Type B pancreatic cell (in vitro differentiated cells): ENCODE data around the gene DHRS9. TPM values are rescaled to one million over a fixed set of nuclear protein-coding genes. Genes with fewer than 3 reads are reported as not detected.
A peak's percentile ranks its signal among the peaks of the same experiment; 100 is the strongest.

Source experiments
- DNase-seq: peaks from one replicate; pipeline ENCODE4 v3.0.0; 2021; ENCODE audit warnings: mixed read lengths; ENCODE audit not compliant: unreplicated experiment; ENCODE audit errors: extremely low spot score
- H3K27ac Mint-ChIP-seq: 2 replicates; pipeline ENCODE4 v1.8.0; 2021; ENCODE audit warnings: mild to moderate bottlenecking, mixed read lengths
- H3K27me3 Mint-ChIP-seq: 2 replicates; pipeline ENCODE4 v1.8.0; 2021; ENCODE audit warnings: mixed read lengths
- H3K36me3 Mint-ChIP-seq: 2 replicates; pipeline ENCODE4 v1.8.0; 2021; ENCODE audit warnings: mixed read lengths
- H3K4me1 Mint-ChIP-seq: one replicate; pipeline ENCODE4 v1.8.0; 2021; ENCODE audit warnings: mixed read lengths; ENCODE audit not compliant: unreplicated experiment
- H3K4me3 Mint-ChIP-seq: 2 replicates; pipeline ENCODE4 v1.8.0; 2021; ENCODE audit warnings: mild to moderate bottlenecking, mixed read lengths
- H3K9me3 Mint-ChIP-seq: 2 replicates; pipeline ENCODE4 v1.8.0; 2021; ENCODE audit warnings: mixed read lengths
- total RNA-seq: library from RNA; stranded (reverse); gene quantifications from 2 replicates; pipeline ENCODE4 v1.2.1, GENCODE V29; 2021; ENCODE audit warnings: low replicate concordance
- TF ChIP-seq, protein P1 (sequence below): fragments of 200-600 bp; sonication (generic); conservative IDR thresholded peaks from 2 replicates; pipeline ENCODE4 v1.5.0; 2021; ENCODE audit warnings: antibody characterized with exemption, mild to moderate bottlenecking

Gene DHRS9
- total RNA-seq, 1 donor from 2014 or later, result 0.75 TPM

DNA sequence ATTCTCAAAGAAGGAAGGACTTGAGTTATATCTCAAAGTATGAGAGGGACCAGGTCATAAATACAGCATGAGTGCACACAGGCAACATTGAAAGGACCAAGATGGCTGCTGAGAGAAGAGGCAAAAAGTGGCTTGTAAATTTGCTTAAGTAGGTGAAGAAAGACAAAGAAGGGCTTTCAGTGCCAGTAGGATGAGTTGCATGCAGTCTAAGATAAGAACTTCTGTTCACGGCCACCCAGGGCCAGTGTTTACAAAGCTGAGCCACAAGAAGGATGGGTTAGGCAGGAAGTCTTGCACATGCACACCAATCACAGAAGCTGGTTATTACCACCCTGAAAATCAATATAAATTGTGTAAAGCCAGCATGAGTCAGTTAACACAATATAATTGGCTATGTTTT lies 35.1 kb upstream of the DHRS9 start:
- Mint-ChIP-seq H3K4me1 (no peaks in the 10 kb centered on the region), H3K4me3 (no peak overlapping the region), H3K27me3 (no peaks in the 10 kb centered on the region), H3K27ac (no peak overlapping the region), H3K36me3 (no peaks in the 10 kb centered on the region), H3K9me3 (no peaks in the 10 kb centered on the region)
- TF ChIP-seq, protein P1, sequence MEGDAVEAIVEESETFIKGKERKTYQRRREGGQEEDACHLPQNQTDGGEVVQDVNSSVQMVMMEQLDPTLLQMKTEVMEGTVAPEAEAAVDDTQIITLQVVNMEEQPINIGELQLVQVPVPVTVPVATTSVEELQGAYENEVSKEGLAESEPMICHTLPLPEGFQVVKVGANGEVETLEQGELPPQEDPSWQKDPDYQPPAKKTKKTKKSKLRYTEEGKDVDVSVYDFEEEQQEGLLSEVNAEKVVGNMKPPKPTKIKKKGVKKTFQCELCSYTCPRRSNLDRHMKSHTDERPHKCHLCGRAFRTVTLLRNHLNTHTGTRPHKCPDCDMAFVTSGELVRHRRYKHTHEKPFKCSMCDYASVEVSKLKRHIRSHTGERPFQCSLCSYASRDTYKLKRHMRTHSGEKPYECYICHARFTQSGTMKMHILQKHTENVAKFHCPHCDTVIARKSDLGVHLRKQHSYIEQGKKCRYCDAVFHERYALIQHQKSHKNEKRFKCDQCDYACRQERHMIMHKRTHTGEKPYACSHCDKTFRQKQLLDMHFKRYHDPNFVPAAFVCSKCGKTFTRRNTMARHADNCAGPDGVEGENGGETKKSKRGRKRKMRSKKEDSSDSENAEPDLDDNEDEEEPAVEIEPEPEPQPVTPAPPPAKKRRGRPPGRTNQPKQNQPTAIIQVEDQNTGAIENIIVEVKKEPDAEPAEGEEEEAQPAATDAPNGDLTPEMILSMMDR, result no peak
- no peak for DNase-seq

DNA sequence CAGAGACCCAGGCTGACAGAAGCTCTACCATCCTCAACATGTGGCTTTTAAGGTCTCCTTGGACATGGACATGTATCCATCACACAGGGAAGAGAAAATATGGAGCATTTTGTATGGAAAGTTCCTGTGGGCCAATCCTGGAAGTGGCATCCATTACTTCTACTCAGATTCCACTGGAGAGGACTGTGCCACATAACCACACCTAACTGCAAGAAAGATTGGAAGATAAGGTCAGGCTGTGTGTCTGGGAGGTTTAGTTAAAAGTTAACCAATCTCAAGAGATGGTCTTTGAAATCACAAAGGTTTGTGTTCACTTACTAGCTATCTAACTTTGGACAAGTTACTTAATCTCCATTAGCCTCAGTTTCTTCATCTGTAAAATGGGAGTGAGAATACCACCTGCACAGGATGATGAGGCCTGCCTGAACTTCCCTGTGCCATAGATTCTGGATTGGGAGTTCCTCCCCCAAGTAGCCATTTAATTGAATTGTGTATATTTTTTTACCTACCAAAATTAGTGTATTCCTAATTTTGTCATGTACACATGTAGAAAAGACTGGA lies 34.3 kb upstream of the DHRS9 start:
- no peaks in the 10 kb centered on the region for H3K4me1 Mint-ChIP-seq
- TF ChIP-seq, protein P1, result no peak
- H3K27me3 Mint-ChIP-seq, result no peaks in the 10 kb centered on the region
- no peaks in the 10 kb centered on the region for H3K36me3 Mint-ChIP-seq
- H3K9me3 Mint-ChIP-seq, result no peaks in the 10 kb centered on the region
- no peak overlapping the region for H3K27ac Mint-ChIP-seq
- no peak overlapping the region for H3K4me3 Mint-ChIP-seq
- no peak for DNase-seq

DNA sequence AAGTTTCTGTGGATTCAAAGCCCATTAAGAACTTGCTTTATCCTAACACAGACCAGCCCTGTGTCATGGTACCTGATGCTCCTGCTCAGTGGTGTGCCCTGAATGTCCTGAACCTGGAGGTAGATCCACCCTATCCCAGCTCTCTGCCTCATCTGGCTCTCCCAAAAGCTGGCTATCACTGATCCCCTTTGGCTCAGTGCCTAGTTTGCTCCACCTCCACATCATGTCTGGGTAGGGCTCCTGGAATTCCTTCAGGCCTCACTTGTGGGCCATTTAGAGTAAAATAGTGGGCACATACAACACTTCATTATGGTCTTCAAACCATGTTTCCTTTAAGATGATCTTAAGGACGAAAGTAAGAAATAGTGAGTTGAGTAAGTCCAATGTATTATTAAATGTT lies 33.5 kb upstream of the DHRS9 start:
- H3K4me3 Mint-ChIP-seq, result no peak overlapping the region
- H3K27ac Mint-ChIP-seq, result no peak overlapping the region
- TF ChIP-seq, protein P1, result no peak
- DNase-seq, result no peak
- H3K4me1 Mint-ChIP-seq, result no peaks in the 10 kb centered on the region
- no peaks in the 10 kb centered on the region for H3K9me3 Mint-ChIP-seq
- no peaks in the 10 kb centered on the region for H3K27me3 Mint-ChIP-seq
- H3K36me3 Mint-ChIP-seq, result no peaks in the 10 kb centered on the region

DNA sequence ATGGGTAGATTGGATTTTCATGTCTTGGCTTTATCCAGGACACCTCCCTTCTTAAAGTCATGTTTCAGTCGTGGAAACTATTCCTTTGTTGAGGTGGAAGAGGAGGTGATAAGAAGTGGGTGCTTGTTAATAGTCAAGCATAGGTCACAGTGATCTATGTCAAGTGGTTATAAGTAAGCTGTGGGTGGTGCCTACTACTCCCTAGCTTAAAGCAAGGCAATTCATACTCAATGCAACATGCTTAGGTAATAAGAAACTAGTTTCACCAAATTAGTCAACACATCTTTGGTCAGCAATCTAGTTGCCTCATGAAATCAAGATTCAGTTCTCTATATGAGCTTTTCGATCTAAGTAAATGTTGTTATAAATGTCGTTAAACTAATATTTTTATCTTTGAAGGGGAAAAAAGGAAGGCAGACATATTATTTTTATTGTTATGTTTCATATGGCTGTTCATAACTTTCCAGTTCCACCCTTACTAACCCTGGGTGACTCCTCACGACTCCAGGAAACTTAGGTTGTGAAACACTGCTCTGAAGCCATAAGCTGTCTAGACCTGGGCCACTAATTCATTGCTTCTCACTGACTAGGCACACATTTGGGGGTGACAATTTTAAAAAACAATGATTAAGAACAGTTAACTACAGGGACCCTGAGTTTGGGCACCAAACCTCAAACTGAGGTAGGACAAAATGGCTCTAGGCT lies 32.5 kb upstream of the DHRS9 start:
- H3K27ac Mint-ChIP-seq, result no peak overlapping the region
- no peaks in the 10 kb centered on the region for H3K4me1 Mint-ChIP-seq
- no peaks in the 10 kb centered on the region for H3K27me3 Mint-ChIP-seq
- no peaks in the 10 kb centered on the region for H3K9me3 Mint-ChIP-seq
- no peaks in the 10 kb centered on the region for H3K36me3 Mint-ChIP-seq
- H3K4me3 Mint-ChIP-seq, result no peak overlapping the region
- TF ChIP-seq, protein P1, result no peak
- no peak for DNase-seq

DNA sequence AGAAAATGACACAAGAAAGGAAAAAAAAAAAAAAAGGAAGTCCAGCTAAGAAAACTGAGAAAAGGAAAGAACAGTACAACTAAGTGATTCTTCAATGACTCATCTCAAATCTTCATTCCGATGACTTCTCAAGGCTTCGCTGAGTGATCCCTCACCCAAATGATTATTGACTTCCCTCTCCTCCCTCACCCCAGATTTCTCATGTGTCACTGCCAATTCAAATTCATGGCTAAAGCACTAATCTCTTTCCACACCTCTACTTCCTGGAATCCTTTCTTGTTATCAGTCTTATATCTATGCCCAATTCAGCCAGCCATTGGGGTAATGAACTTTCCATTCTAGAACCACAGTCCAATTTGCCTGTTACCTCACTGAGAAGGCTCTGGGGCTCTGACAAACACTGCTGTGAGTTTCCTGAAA lies 31.0 kb upstream of the DHRS9 start:
- H3K4me1 Mint-ChIP-seq, result no peaks in the 10 kb centered on the region
- TF ChIP-seq, protein P1, result no peak
- H3K27me3 Mint-ChIP-seq, result no peaks in the 10 kb centered on the region
- peak overlapping the region; percentile 70 for H3K27ac Mint-ChIP-seq
- H3K36me3 Mint-ChIP-seq, result no peaks in the 10 kb centered on the region
- no peaks in the 10 kb centered on the region for H3K9me3 Mint-ChIP-seq
- DNase-seq, result no peak
- no peak overlapping the region for H3K4me3 Mint-ChIP-seq
